ENCODE results near the gene PRPF38B.

- TF ChIP-seq CTCF (IDR thresholded peaks at IDR 0.05; ENCODE audit: insufficient read depth, low read length, poor library complexity, severe bottlenecking) = no peak
- no peak for TF ChIP-seq EZH2phosphoT487 (conservative IDR thresholded peaks at IDR 0.05; ENCODE audit: low read length)
These were observed 22.4 kb upstream of the PRPF38B start for GRCh38 chr1:108669679-108670078.

All from SU-DHL-6 (cell line).